GM04503 (cell line): Measurements from ENCODE around the gene CAPS.

ENCODE experiments used
- DNase-seq: peaks from one replicate; pipeline ENCODE4 v3.0.0-alpha.2; 2012; ENCODE audit warnings: low read depth

Gene CAPS

DNA sequence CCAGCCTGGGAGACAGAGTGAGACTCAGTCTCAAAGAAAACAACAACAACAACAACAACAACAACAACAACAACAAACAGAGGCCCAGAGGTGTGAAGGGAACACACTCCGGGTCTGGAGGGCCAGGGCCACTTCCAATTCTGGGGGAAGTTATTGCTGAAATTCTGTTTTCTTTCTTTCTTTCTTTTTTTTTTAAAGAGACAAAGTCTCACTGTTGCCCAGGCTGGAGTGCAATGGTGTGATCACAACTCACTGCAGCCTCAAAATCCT lies 3.5 kb upstream of the CAPS start:
- no peak for DNase-seq

DNA sequence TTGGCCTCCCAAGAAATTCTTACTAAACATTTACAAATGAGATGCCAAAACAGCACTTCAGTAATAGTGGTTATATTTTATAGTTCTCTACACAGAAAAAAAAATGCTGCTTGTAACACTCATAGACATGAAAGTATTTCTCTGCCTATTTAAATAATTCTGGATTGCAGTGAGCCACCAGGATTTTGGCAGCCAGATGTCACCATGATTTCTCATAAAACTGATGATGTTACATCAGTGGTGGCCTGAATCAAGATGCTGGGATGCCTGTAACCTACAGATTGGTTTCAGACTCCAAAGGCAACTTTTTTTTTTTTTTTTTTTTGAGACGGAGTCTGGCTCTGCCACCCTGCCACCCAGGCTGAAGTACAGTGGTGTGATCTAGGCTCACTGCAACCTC lies 2.7 kb upstream of the CAPS start:
- DNase-seq = no peak

DNA sequence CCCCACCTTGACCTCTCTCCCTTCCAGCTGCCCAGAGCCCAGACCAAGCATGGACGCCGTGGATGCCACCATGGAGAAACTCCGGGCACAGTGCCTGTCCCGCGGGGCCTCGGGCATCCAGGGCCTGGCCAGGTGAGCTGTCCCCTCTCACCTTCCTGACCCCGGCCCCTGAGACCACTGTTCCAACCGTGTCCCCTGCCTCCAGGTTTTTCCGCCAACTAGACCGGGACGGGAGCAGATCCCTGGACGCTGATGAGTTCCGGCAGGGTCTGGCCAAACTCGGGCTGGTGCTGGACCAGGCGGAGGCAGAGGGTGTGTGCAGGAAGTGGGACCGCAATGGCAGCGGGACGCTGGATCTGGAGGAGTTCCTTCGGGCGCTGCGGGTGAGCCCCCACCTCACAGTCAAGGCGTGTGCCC lies 312 bp downstream of the CAPS start:
- DNase-seq = no peak

DNA sequence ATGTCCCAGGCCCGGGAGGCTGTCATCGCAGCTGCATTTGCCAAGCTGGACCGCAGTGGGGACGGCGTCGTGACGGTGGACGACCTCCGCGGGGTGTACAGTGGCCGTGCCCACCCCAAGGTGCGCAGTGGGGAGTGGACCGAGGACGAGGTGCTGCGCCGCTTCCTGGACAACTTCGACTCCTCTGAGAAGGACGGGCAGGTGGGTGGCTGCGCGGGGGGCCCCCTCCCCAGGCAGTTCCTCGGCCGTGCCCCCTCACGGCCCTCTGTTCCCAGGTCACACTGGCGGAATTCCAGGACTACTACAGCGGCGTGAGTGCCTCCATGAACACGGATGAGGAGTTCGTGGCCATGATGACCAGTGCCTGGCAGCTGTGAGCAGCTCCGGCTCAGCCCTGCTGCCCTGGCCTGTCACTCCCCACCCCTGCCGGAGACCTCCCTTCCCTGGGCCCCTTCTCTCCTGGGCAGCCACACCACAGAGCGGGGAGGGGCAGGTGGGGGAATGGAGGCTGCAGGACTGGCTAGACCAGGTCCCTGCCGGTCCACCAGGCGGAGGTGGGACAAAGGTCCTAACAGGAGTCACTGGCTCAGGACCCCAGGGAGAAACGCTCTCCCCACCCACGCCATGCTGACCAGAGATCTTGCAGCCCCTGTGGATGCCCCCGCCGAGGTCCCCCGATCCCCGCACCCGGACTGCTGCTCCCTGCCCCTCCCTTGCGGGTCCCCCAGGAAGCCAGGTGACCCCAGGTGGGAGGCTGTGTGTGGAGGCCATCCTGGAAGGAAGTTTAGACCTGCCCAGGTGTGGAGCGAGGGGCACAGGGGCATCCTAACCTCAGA lies 1.1 kb downstream of the CAPS start:
- no peak for DNase-seq

DNA sequence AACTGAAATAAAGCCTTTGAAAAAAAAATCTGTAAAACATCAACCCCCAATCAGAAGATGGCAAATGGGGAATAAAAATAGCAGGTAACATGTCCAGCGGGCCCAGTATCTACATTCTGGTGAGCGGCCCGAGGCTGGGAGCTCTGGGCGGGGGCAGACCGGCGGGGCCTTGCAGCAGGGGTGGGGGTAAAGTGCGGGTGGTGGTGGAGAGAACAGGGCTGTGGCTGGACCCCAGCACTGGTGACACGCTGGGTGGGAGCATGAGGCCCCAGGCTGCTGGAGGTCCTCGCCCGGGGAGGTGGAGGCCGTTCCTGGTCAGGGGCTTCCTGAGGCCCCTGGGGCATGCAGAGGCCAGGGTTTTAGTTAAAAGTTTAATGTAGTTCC lies 1.7 kb downstream of the CAPS start:
- no peak for DNase-seq

DNA sequence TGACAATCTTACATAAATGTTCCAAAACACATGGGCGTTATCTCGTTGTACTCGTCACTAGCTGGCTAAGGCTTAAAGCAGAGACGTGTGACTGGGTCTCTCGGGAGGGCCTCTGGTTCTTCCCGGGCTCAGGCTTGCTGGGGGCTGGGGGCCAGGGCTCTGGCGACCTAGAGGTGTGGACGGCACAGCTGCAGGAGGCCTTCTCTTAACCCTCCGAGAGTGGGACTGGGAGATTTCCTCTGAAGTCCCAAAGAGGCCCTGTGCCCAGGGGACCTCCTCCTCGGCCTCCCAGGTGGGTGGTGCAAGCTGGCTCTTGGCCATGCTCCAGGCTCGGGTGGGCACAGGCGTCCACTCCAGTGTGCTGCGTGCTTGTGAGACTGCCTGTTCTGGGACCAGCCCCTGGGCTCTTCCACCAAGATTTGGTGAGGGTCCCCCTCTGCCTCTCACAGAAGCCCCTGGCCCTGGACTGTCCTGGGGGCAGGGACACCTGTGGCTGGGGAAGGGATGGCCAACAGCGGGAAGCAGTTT lies 2.2 kb downstream of the CAPS start:
- no peak for DNase-seq

DNA sequence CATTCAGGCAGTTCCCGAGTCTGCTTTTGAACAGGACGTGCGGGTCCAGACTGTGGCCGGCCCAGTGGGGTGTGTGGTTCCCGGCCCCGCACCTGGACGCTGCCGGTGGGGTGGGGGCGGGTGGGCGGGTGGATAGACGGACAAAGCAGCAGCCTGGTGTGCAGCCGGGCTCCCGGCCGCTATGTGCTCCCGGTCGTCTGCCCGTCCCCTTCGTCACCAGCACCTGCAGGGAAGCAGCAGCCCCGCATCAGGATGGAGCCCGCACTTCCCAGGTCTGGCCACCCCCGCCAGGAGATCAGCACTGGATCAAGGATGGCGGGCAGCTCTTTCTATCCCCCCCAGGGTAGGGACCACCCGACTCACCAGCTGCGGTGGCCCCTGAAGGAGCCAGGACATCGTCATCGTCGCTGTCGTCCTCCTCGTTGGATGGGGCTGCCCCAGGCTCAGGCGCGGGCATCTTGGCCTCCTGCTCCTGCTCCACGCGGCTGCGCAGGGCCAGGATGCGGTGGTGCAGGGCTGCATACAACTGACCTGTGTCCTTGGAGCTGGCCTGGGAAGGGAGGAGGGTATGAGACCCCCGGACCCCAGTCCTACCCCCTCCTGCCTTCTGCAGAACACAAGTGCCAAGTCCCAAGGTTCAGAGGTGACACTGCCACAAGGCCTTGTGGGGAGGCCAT lies 3.5 kb downstream of the CAPS start:
- no peak for DNase-seq

DNA sequence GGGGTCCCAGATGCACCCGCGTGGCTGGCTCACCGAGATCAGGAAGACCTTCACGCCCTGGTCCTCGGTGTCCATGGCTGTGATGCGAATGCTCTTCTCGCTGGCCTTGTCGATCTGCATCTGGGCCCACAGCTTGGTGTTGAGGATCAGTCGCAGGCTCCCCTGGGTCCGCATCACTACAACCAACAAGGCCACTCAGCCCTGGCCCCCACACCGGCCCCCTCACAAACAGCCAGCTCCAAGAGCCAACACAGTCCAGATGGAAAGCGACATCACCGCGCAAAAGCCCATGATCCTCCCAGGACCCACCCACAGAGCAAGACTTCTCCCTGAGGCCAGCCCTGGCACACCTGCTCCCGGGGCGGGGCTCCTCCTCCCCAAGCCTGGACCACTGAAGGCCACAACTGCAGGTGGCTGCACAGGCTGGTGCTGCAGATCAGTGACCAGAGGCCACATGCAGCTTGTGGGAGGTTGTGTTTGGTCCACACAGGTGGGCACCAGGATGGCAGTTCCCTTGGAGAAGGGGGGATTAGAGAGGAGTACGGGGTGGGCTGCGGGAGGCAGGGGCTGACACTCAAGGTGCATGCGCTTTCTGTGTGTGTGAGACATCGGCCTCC lies 4.5 kb downstream of the CAPS start:
- DNase-seq = no peak

DNA sequence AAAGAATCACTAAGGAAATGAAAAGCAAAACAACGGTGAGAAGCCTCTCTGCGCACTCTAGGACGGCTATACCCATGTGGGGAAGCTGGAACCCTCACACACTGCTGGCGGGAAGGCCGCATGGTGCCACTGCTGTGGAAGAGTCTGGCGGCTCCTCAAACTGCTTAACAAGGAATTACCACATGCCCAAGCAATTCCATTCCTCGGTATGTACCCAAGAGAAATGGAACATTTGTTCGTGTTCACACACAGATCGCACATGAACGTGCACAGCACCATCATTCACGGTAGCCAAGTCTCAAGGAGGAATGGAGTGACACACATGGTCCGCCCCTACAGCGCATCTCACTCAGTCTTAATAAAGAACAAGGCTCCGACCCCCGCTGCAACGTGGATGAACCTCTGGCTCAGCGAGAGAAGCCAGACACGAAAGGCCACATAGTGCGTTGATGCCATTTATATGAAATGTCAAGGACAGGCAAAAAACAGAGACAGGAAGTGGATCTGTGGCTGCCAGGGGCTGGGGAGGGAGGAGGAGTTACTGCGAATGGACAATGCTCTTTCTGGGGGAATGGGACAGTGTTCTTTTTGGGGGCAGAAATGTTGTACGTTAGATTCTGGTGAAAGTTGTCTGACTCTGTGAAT lies 7.6 kb downstream of the CAPS start:
- DNase-seq = no peak

DNA sequence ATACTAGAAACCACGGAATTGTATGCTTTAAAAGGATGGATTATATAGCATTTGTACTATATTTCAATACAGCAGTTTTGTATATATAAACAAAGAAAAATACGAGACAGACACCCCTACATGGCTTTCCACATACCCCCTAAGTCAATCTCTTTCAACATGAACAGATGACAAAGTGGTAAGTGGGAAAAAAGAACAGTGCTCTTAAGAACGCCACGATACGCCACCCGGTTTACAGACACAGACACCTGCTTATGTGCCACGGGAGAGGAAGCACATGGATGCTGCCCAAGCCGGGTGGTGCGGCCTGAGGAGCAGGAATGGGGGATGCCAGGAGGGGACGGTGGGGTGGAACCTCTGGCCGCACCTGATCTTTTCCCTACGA lies 8.1 kb downstream of the CAPS start:
- no peak for DNase-seq

DNA sequence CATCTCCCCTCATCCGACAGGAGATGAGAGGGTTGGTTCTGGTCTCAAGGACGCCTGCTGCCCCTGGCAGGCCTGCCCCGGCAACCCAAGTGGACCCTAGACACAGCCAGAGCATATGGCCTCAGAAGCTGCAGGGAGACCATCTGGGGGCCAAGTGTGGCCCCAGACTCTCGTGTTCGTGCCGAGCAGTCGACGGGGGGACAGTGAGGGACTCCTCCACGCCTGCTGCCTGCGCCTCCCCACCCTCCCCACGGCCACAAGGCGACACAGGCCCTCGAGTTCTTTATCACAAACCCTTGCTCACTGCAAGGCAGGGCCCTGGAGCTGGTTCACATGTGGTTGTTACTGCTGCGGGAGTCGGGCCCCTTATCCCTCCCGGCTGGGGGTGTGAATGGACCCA lies 9.3 kb downstream of the CAPS start:
- no peak for DNase-seq

DNA sequence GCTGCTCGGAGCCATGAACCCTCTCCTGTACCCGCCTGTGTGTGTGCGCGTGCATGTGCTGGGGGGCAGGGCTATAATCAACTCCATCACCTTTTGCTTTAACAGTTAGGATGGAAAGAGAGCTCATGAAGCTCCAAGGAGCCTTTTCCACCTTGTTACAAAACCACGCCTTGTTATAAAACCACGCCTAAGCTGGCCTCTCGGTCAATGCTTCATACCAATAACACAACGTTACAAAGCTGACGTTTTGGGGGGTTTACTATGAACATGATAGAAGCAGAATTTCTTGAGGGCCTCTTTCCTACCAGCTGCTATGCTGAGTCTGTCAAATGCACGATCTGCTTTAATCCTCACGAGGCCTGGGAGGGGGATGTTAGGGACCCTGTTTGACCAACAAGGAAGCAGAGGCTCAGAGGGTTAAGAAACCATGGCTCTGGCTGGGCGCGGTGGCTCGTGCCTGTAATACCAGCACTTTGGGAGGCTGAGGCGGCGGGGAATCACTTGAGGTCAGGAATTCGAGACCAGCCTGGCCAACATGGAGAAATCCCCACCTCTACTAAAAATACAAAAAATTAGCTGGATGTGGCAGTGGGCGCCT lies 11.9 kb downstream of the CAPS start:
- no peak for DNase-seq

DNA sequence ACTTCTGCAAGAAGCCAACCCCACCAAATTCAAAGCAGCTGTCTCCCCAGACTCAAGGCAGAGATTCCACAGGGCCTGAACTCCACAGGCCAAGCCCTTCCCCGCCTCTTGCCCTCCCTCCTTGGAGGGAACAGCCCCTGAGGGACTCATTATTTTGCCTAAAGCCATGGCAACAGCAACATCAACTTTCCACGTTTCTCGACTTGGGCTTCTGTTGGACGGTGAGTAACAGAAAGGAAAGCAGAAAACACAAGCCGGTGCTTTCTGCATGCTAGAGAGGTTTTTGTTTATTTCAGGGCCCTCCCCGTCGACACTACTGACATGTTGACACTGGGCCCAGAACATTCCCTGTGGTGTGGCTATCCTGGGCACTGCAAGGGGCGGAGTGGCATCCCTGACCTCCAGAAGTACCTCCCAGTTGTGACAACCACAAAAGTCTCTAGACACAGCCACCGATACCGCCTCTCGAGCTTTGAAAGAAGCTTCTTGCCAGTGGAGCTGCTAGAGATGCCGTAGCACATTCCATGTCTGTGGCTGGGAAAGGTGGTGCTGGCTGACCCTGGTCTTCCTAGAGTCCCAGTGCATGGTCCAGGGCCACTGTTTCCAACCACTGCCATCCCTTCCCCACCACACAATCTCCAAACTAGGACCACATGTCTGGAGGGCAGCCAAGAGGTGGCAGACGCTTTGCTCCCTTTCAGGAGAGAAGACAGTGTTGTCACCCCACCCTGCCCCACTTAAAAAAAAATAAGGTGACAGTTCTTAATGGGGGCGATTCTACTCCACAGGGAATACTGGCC lies 12.8 kb downstream of the CAPS start:
- DNase-seq = peak; percentile 97

DNA sequence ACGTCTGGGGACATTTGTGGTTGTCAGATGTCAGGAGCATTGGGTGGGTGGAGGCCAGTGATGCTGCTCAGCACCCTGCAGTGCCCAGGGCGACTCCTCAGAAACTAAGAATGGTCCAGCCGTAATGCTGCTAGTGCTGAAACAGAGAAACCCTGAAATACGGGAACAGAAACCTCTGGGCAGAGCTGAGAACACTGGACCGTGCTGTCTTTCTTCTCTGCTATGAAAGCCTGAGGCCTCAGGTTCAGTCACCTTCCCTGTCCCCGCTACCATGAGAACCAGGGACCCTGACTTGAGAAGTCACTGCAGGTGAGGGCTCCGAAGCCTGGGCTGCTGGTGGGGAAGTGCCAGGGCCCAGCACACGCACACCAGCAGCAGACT lies 13.4 kb downstream of the CAPS start:
- no peak for DNase-seq

DNA sequence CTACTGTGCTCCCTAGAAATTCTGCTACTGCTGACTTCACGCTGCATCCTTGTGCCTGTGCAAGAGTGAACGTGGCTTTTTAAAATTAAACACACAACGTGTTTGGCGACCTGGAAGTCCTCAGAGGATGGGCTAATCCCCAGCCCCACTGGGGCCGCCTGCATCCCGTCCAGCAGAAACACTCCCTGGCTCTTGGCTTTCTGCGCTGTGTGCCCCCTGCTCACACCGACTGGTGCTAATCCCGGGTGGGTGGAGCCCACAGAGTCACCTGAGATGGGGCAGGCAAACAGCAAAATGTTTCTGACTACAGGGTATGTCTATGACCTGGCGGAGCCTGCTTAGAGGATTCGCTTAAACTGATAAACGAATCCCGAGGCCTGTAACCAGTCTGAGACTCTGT lies 15.1 kb downstream of the CAPS start:
- no peak for DNase-seq

DNA sequence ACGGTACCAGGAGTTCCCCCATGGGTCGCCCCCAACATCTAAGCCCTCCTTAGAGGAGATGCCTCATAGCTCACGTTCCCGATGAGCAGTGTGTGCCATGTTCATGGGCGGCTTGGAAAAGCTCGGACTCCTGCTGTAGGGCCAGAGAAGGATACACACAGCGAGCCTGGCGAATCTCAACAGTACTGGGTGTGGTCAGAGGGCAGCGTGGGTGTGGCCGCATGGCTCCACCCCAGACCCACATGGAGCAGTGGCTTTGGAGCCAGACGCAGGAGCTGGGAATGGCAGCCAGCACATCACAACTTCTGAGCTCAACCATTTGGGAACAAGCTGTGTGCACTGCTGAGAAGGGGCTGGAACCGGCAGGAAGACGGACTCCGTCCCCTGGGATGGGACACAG lies 15.6 kb downstream of the CAPS start:
- no peak for DNase-seq

DNA sequence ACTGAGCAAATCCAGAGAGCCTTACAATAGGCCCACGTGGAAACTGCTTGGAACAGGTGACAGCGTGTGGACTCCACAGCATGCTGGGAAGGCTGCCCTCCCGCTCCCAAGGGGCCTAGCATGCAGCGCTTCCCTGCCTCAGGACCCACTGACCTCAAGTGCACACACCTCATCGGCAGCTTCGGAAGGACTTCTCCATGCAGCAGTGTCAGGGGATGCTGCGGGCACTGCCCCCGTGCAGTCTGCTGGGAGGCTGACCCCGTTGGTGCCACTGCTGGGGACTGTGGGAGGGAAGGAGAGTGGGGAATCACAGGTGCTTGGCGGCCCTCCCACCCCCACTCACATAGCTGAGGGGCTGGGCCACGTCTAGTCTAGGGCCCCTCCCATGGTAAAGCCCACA lies 17.2 kb downstream of the CAPS start:
- no peak for DNase-seq

DNA sequence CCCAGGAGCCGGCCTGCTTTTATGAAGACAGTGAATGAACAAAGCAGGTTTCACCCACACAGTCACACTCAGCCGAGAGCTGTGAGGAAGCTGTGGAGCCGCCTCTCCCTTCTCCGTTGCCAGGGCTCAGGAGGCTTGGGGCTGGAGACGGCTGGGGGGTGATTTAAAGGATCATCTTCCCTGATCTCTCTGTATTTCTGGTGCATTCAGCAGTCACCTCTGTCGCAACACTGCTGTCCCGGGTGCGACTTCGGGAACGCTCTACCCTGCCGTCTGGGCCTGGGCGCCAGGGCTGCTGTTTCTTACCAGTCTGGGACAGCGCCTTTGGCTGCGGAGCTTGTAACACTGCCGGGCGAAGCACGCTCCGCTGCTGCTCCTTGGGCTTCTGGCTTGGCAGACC lies 18.1 kb downstream of the CAPS start:
- DNase-seq = no peak

DNA sequence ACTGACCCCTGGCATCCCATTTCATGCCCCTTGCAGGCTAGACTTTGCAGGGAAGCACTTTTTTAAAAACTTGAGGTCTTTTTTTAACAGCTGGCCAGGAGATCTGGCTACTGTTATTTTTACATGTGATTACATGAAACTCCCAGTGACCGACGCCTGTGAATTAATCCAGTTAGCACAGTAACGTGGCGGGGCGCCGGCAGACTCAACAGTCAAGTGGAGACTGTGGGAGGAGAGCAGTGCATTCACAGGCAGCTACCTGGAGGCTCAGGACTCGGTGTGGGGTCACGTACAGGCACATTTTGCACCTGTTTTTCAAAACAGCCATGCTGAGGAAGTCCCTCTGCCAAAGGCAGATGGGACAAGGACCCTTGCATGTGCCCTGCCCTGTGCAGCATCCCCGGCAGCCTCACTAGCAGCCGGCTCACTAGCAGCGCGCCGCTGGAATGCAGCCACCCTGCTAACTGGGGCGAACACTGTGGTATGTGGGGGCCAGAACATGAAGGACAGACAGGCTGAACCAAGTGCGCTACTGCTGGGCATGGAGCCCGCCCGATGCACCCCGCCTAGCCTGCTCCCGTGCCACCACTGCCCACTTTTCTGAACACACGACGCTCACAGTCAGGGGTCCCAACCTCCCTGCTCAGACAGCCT lies 18.7 kb downstream of the CAPS start:
- DNase-seq = no peak

DNA sequence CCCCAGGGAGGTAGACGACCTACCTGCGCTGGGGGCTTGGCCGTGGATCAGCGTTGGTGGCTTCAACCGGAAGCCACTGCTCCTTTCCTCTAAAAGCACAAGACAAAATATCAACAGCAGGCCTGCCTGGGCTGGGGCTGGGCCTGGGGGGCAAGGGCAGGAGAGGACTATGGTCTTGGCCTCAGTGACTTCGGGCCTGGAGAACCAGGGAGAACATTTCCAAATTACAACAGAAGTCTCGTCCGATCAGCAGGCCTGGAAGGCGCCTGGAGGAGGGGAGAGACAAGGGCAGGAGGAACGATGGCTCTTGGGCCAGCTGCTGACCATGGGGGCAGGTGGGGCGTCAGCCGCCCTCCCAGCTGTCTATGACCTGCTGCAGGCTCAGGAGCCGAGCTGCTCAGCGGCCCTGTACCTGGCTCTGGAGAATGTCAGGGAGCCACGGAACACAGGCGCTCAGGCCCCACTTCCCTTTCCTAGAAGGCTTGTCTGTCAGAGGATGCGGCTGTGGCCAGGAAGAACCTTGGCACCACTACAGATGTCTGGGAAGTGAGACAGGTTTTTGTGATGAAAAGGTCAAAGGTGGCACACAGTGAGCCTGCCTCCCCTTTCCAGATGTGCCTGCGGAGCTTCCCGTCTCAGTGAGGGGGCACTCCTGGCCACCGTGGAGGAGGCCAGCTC lies 19.5 kb downstream of the CAPS start:
- DNase-seq = no peak

DNA sequence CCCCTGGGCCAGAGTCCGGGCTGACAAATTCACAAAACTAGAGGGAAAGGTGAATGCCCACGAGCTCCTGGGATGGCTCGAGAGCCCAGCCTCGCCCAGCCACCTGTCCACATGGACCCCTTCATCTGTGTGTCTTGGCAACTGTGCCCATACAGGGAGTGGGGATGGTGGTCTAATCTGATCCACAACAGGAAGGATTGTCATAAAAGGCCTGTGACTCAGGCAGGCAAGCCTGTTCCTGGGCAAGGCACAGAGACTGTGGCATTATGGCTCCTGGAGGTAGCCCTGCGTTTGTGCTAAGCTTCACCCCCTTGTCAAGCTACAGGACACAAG lies 20.0 kb downstream of the CAPS start:
- no peak for DNase-seq
